Stimulated activated naive CD4-positive, alpha-beta T cell (primary cell): ENCODE measurements around the gene HSD17B2.

ENCODE experiments used
- DNase-seq, 6 experiments: peaks; one replicate each; lab custom pipeline; 2025; lab: John Stamatoyannopoulos, UW

Gene HSD17B2

DNA sequence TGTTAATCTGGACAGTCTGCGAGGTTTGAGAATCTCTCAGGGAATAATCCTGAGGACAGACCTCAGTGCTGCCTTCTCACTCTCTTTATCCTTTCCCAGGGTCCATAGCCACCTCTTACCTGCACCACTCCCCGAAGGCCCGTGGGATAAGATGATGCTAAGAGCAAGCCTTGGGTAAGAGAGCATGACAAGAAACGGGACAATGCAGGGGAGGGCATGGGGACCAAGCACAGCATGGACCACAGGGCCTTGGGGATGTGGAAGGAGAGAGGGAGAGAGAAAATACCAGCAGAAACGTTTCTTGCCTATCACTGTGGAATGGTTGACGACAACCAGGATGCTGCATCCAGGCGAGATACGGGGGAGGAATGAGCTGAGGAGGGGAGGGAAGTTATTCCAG lies 15.5 kb upstream of the HSD17B2 start:
- no peak for DNase-seq

- DNase-seq = no peak
These were observed 15.0 kb upstream of the HSD17B2 start for GRCh38 chr16:82020051-82020450.

- DNase-seq = no peak
These were observed 11.8 kb upstream of the HSD17B2 start for GRCh38 chr16:82023206-82023605.

DNA sequence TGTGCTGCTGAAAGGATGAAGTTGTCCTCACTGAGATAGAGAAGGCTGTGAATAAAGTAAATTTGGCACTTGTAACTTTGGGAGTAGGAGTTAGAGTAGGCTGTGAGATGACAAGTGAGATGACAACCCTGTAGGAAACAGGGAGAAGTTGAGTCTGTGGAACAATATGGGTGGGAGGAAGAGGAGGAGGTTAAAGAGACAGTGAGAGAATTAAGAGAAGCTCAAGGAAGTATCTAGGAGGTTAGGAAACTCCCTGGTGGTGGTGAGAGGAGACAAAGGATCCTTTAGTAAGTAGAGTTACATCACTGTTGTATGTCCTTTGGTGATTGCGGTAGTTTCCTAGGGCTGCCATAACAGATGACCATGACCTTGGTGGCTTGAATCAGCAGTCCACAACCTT lies 10.7 kb upstream of the HSD17B2 start:
- no peak for DNase-seq

GRCh38 chr16:82024883-82025282 lies 10.2 kb upstream of the HSD17B2 start:
- DNase-seq = no peak

DNA sequence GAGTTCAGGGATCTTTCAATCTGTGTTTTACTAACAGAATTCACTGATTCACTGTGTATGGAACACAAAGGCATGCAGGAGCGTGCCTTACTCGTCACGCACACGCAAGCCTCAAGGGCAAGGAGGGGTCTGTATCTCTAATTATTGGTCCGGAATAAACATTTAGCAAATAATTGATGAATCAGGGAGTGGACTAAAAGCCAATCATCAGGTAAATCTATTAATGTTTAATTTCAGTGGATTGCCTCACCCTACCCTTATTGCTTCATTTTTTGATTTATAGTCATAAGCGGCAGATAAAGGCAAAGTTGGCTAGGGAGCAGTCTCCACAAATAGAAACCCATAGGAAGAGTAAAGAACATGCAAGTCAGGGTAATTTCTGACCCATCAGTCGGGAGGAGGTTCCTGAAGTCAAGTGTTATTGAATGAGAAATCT lies 7.4 kb upstream of the HSD17B2 start:
- DNase-seq = no peak

DNA sequence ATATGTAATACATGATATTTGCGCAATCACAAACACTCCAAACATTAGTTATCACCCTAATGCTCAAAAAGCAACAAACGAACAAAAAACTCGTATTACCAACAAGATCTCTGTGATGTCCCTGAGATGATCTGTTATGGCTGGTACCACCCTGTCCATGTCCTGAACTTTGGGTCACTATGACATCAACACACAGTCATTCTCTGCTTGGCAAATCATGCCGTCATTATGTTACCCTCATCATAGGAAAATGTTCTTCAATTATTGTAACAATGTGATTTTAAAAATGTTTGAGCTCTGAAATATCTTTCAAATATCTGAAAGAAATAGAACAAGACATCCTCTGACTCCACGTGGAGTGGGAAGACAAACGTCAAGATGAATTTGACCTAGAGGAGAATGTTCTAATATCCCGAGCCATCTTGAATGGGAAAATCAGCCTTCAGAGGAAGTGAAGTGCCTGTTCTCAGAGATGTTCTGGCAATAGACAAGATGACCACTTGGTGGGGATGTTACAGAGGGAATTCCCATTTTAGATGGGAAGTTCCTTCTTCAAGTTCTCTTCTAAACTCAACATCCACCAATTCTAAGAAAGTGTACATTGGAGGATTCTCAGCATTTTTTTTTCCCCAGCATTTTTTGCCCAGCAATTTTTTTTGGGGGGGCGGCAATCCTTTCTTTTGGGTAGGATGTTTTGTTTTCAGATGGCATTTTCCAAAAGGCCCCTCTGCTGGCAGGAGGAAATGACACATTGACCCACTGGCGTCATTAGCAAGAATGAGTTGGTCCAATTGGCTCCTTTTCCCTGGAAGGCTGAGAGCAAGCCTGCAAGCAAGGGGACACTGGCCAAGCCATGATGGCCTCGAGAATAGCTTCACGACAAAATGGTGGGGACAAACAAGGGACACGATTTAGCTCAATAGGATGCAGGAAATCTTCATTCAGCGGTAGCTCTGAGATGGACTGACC lies 3.7 kb upstream of the HSD17B2 start:
- DNase-seq = peak in 1 of 6 experiments; percentile 1

- no peak for DNase-seq
These were observed 2.0 kb upstream of the HSD17B2 start for GRCh38 chr16:82033006-82033405.

DNA sequence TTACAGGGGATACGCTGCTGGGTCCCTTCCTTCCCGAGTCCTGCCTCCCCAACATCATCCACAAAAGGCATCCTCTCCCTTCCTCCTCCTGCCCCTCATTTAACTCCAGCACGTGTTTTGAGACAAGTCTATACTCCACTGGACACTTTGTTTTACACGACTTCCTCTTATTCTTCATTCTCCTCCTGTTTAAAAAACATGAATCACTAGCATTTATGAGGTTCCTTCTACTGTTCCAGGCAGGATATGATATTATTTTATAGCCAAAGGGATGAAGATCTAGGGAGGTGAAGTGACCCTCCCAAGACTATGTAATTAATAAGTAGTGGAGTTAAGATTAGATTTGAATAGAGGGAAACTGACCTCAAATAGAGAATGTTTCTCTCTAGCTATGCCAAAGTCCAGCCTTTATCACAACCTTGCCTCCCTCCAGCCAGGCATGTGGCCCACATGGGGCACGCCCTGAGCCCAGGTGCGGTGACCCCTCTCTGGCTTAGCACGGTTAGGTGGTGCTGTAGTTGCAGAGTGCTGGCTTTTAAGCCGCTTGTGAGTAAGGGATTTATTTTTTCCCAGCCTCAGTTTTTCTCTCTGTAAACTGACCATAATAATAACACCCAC lies 1.3 kb upstream of the HSD17B2 start:
- DNase-seq = no peak

DNA sequence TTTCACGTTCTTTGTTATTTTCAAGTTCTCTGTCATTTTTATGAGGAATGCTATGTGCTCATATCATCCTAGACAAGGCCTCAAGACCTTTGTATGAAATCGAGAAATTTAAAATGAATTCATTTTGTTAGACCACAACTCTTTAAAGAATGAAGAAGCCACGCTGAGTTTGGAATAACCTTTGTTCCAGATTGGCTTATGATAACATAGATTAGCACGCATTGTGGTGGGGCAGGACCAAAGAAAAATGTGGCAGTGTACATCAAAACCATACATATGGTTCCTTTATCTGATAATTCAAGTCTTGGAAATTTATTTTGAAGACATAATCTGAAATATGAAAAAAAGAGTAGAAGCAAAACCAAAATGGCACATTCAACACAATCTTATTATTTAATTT lies 2.2 kb downstream of the HSD17B2 start:
- DNase-seq = no peak

DNA sequence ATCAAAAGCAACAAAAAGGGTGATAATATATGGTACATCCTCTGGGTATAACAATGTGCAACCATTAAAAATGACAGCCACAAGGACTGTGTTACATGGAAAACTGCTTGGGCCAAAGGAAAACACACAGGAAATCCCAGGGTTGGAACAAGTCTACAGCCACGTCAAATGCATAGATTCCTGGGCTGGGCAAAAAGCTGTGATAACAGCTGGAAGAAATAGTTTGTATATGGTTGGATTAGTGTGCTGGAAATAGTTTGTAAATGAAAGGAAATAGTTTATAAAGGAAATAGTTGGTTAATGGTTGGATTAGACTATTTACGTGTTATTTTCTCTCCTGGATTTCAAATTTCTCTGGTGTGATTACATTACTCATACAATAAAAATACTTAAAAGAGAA lies 2.6 kb downstream of the HSD17B2 start:
- DNase-seq = no peak

- no peak for DNase-seq
These were observed 5.2 kb downstream of the HSD17B2 start for GRCh38 chr16:82040296-82040695.

DNA sequence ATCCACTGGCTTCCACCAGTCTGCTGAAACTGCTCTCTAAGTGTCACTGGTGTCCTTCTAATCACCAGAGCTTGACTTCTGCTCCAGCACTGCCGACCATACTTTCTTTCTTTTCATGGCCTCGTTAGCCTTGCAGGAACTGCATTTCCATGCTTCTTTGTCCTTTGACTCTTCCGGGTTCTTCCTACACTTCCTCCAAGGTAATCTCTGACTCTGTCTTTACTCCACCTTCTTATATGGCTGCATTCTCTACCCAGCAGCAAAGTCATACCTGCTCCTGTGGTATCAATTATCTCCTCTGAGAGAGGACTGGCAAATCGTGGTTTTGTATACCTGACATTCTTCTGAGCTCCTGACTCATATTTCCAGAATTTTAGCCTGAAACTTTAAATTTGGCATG lies 6.5 kb downstream of the HSD17B2 start:
- no peak for DNase-seq

GRCh38 chr16:82042144-82042543 lies 7.1 kb downstream of the HSD17B2 start:
- DNase-seq = no peak

DNA sequence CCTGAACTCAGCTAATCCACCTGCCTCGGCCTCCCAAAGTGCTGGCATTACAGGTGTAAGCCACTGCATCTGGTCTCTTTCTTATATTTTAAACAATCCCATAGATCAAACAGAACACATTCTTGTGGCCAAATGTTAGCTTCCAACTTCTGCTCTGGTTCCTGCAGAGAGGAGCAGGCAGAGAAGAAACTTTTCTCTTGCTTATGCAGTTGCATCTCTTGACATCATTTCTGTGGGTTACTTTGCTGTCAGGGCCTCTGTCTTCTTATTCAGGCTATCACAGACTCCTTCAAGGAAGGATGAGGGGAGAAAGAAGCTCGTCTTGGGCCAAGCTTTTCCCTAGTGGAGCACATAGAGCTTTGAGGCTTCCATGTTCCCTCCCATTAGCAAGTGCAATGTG lies 7.8 kb downstream of the HSD17B2 start:
- no peak for DNase-seq

- DNase-seq = no peak
These were observed 8.9 kb downstream of the HSD17B2 start for GRCh38 chr16:82043680-82044584.

DNA sequence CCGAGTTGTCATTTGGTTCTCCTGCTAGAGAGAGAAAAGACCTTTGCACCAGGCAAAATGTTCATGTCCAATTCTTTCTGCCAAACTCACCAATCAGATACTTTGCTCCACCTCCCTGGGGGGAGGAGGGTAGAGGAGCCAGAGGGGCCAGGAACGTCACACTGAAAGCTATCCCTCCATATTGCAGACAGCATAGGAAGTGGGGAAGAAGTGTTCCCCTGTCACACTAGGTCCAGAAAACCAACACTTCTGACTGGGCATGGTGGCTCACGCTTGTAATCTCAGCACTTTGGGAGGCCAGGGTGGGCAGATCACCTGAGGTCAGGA lies 9.5 kb downstream of the HSD17B2 start:
- no peak for DNase-seq

- DNase-seq = no peak
These were observed 10.4 kb downstream of the HSD17B2 start for GRCh38 chr16:82045465-82045864.

GRCh38 chr16:82046541-82046940 lies 11.5 kb downstream of the HSD17B2 start:
- no peak for DNase-seq

DNA sequence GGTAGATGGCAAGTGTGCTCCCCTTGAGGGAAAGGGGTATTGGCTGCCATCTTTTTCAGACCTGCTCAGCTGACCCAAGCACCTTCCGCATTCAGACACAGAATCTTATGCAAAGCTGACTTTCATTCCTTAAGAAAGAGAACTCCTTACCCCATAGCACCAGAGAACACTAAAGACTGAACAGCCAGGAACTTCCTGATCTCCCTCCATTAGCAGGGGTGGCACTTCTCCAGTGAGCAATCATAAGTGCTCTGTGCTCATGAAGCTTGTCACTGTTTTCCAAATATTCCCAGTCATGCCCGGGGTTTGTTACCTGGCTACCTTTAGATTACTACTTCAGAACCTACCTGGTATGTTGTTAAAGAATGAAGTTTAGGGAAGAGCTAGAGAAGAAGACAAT lies 11.9 kb downstream of the HSD17B2 start:
- DNase-seq = no peak

GRCh38 chr16:82047374-82047773 lies 12.3 kb downstream of the HSD17B2 start:
- no peak for DNase-seq

- DNase-seq = no peak
These were observed 12.7 kb downstream of the HSD17B2 start for GRCh38 chr16:82047787-82048186.

DNA sequence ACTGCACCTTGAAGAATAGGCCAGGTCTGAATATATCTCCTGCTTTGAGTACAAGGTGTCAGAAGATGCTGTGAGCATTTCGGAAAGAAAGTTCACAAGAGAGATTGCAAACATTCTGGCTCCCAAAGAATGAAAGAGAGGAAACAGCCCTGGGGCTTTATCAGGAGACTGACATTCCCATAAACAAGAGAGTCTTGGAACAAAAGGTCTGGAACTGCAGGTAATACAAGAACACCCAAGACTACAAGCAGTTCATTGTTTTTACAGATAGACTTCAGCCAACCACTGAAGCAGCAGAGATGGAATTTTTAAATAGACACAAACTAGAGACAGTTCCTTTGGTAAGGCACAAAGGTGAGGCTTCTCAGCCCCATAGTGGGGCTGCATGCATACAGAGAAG lies 14.4 kb downstream of the HSD17B2 start:
- DNase-seq = no peak
